ENCODE data around the gene TNNT3. TPM values are rescaled to one million over a fixed set of nuclear protein-coding genes. Genes with fewer than 3 reads are reported as not detected.

The TNNT3 gene
- total RNA-seq, 1 donor from 2014 or later, result not detected

DNA sequence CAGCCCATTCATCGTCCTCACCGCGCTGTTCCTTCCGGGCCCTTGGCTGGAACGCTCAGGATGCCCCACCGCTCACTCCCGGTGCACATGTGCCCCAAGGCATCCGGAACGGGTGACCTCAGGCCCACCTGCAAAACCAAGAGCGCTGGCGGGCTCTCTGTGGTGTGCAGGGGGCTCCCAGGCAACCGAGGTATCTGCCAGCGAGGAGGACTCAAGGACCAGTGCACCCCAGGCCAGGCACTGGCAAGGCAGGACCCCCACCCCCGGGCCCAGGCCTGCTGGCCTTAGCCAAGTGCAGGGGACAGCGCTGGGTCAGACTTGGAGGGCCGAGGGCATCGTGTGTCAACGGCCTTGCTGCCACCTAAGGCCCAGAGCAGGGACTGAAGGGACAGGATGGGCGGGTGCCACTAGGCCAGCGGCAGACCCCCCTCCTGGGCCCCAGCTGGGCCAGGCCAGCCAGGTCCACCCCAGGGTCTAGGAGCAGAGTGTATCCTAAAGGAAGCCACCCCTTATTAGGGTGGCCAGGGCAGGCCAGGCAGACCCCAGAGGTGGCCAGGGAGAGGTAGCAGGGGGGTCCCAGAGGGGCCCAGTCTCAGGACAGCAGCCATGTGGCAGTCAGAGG lies 8.5 kb downstream of the TNNT3 start:
- Mint-ChIP-seq H3K27me3 (ENCODE audit: unreplicated experiment) (peaks cover 6% of the 10 kb centered on the region), H3K4me1 (ENCODE audit: unreplicated experiment) (no peaks in the 10 kb centered on the region), H3K4me3 (ENCODE audit: unreplicated experiment) (no peak overlapping the region), H3K27ac (ENCODE audit: unreplicated experiment) (no peak overlapping the region), H3K36me3 (ENCODE audit: low read depth, unreplicated experiment) (no peaks in the 10 kb centered on the region), H3K9me3 (ENCODE audit: unreplicated experiment) (no peaks in the 10 kb centered on the region)
- TF ChIP-seq, protein P1, sequence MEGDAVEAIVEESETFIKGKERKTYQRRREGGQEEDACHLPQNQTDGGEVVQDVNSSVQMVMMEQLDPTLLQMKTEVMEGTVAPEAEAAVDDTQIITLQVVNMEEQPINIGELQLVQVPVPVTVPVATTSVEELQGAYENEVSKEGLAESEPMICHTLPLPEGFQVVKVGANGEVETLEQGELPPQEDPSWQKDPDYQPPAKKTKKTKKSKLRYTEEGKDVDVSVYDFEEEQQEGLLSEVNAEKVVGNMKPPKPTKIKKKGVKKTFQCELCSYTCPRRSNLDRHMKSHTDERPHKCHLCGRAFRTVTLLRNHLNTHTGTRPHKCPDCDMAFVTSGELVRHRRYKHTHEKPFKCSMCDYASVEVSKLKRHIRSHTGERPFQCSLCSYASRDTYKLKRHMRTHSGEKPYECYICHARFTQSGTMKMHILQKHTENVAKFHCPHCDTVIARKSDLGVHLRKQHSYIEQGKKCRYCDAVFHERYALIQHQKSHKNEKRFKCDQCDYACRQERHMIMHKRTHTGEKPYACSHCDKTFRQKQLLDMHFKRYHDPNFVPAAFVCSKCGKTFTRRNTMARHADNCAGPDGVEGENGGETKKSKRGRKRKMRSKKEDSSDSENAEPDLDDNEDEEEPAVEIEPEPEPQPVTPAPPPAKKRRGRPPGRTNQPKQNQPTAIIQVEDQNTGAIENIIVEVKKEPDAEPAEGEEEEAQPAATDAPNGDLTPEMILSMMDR (IDR thresholded peaks at IDR 0.05; ENCODE audit: unreplicated experiment), result no peak
- DNase-seq (ENCODE audit: low spot score), result no peak

DNA sequence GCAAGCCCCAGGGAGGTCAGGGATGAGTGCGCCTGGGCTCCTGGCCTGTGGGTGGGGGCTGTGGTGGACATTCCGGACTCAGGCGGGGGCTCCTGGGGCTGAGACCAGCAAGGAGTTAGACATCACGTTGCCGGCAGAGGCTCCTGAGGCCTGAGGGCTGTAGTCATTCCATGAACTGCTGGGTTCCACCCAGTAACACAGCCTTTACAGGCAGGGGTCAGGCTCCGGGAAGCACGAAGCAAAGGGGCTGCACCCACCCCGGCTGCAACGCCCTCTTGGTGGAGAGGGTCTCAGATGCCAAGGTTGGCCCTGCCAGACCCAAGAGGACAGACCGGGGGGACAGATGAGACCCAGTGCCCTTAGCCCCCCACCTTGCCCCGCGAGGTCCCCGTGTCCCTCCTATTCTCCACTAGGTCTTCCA lies 9.0 kb downstream of the TNNT3 start:
- TF ChIP-seq, protein P1 (IDR thresholded peaks at IDR 0.05; ENCODE audit: unreplicated experiment), result no peak
- H3K36me3 Mint-ChIP-seq (ENCODE audit: low read depth, unreplicated experiment), result no peaks in the 10 kb centered on the region
- H3K27me3 Mint-ChIP-seq (ENCODE audit: unreplicated experiment), result peaks cover 5% of the 10 kb centered on the region
- no peak overlapping the region for H3K4me3 Mint-ChIP-seq (ENCODE audit: unreplicated experiment)
- no peaks in the 10 kb centered on the region for H3K9me3 Mint-ChIP-seq (ENCODE audit: unreplicated experiment)
- DNase-seq (ENCODE audit: low spot score), result no peak
- H3K4me1 Mint-ChIP-seq (ENCODE audit: unreplicated experiment), result no peaks in the 10 kb centered on the region
- H3K27ac Mint-ChIP-seq (ENCODE audit: unreplicated experiment), result no peak overlapping the region

- H3K4me3 Mint-ChIP-seq (ENCODE audit: unreplicated experiment), result no peak overlapping the region
- no peaks in the 10 kb centered on the region for H3K9me3 Mint-ChIP-seq (ENCODE audit: unreplicated experiment)
- TF ChIP-seq, protein P1 (IDR thresholded peaks at IDR 0.05; ENCODE audit: unreplicated experiment), result no peak
- peaks cover 5% of the 10 kb centered on the region for H3K27me3 Mint-ChIP-seq (ENCODE audit: unreplicated experiment)
- H3K4me1 Mint-ChIP-seq (ENCODE audit: unreplicated experiment), result no peaks in the 10 kb centered on the region
- H3K36me3 Mint-ChIP-seq (ENCODE audit: low read depth, unreplicated experiment), result no peaks in the 10 kb centered on the region
- DNase-seq (ENCODE audit: low spot score), result no peak
- no peak overlapping the region for H3K27ac Mint-ChIP-seq (ENCODE audit: unreplicated experiment)
These were observed 9.5 kb downstream of the TNNT3 start for GRCh38 chr11:1928891-1929541.

GRCh38 chr11:1929621-1930461 lies 10.3 kb downstream of the TNNT3 start:
- peaks cover 5% of the 10 kb centered on the region for H3K27me3 Mint-ChIP-seq (ENCODE audit: unreplicated experiment)
- no peaks in the 10 kb centered on the region for H3K4me1 Mint-ChIP-seq (ENCODE audit: unreplicated experiment)
- no peak overlapping the region for H3K27ac Mint-ChIP-seq (ENCODE audit: unreplicated experiment)
- DNase-seq (ENCODE audit: low spot score), result no peak
- TF ChIP-seq, protein P1 (IDR thresholded peaks at IDR 0.05; ENCODE audit: unreplicated experiment), result no peak
- no peak overlapping the region for H3K4me3 Mint-ChIP-seq (ENCODE audit: unreplicated experiment)
- no peaks in the 10 kb centered on the region for H3K36me3 Mint-ChIP-seq (ENCODE audit: low read depth, unreplicated experiment)
- H3K9me3 Mint-ChIP-seq (ENCODE audit: unreplicated experiment), result no peaks in the 10 kb centered on the region

Data from endothelial cell (in vitro differentiated cells).